Activated CD4-positive, alpha-beta T cell treated with anti-CD3 and anti-CD28 coated beads, Interleukin-2, amount 50 U/mL, for 24 hours (primary cell): ENCODE data around the gene KCNG2.

Experiments
- DNase-seq, 2 donors: peaks; one replicate each; pipeline ENCODE4 v3.0.0-alpha.2; 2020; ENCODE audit warnings: low read depth in 1 of 2, low spot score in 1 of 2

Gene KCNG2

GRCh38 chr18:79784071-79784913 lies 13.4 kb upstream of the KCNG2 start:
- DNase-seq, result no peak

GRCh38 chr18:79784965-79785770 lies 12.6 kb upstream of the KCNG2 start:
- no peak for DNase-seq

GRCh38 chr18:79785831-79786230 lies 11.9 kb upstream of the KCNG2 start:
- DNase-seq, result no peak

GRCh38 chr18:79786304-79786703 lies 11.4 kb upstream of the KCNG2 start:
- DNase-seq, result no peak

- no peak for DNase-seq
These were observed 10.8 kb upstream of the KCNG2 start for GRCh38 chr18:79786786-79787526.

- no peak for DNase-seq
These were observed 10.2 kb upstream of the KCNG2 start for GRCh38 chr18:79787527-79787864.

GRCh38 chr18:79787865-79788733 lies 9.6 kb upstream of the KCNG2 start:
- no peak for DNase-seq

- no peak for DNase-seq
These were observed 9.0 kb upstream of the KCNG2 start for GRCh38 chr18:79788734-79789085.

- no peak for DNase-seq
These were observed 8.4 kb upstream of the KCNG2 start for GRCh38 chr18:79789091-79789891.

- no peak for DNase-seq
These were observed 7.5 kb upstream of the KCNG2 start for GRCh38 chr18:79789901-79790890.

- DNase-seq, result no peak
These were observed 6.5 kb upstream of the KCNG2 start for GRCh38 chr18:79790996-79791972.

GRCh38 chr18:79792096-79792987 lies 5.4 kb upstream of the KCNG2 start:
- DNase-seq, result no peak

GRCh38 chr18:79792988-79793355 lies 4.8 kb upstream of the KCNG2 start:
- no peak for DNase-seq

GRCh38 chr18:79794846-79795245 lies 2.9 kb upstream of the KCNG2 start:
- DNase-seq, result no peak

GRCh38 chr18:79795446-79795845 lies 2.3 kb upstream of the KCNG2 start:
- DNase-seq, result no peak

- no peak for DNase-seq
These were observed 1.7 kb upstream of the KCNG2 start for GRCh38 chr18:79796016-79796415.
